Parathyroid adenoma (tissue), 2 donors: ENCODE measurements around the gene SLC48A1.
A peak's percentile ranks its signal among the peaks of the same experiment; 100 is the strongest.

Experiments
- H2AFZ ChIP-seq: fragments of 300-600 bp; sonication (generic); one replicate; pipeline ENCODE4 v1.7.0; 2017; ENCODE audit warnings: antibody characterized with exemption, mild to moderate bottlenecking
- H3K27ac ChIP-seq: fragments of 300-600 bp; sonication (generic); one replicate; pipeline ENCODE4 v1.7.0; 2017
- H3K27me3 ChIP-seq: fragments of 300-600 bp; sonication (generic); one replicate; pipeline ENCODE4 v1.7.0; 2017; ENCODE audit warnings: low read length; ENCODE audit not compliant: control insufficient read depth, insufficient read depth
- H3K36me3 ChIP-seq: fragments of 300-600 bp; sonication (generic); one replicate; pipeline ENCODE4 v1.7.0; 2017; ENCODE audit warnings: low read length; ENCODE audit not compliant: control insufficient read depth, insufficient read depth
- H3K4me1 ChIP-seq: fragments of 300-600 bp; sonication (generic); one replicate; pipeline ENCODE4 v1.7.0; 2017; ENCODE audit warnings: control low read depth
- H3K4me2 ChIP-seq: fragments of 300-600 bp; sonication (generic); one replicate; pipeline ENCODE4 v1.7.0; 2017; ENCODE audit warnings: low read length
- H3K4me3 ChIP-seq: fragments of 300-600 bp; sonication (generic); one replicate; pipeline ENCODE4 v1.7.0; 2017; ENCODE audit warnings: low read depth, low read length
- H3K79me2 ChIP-seq: fragments of 300-600 bp; sonication (generic); one replicate; pipeline ENCODE4 v1.7.0; 2017; ENCODE audit warnings: control low read depth
- H3K9ac ChIP-seq: fragments of 300-600 bp; sonication (generic); one replicate; pipeline ENCODE4 v1.7.0; 2017; ENCODE audit warnings: mild to moderate bottlenecking
- H3K9me3 ChIP-seq: fragments of 300-600 bp; sonication (generic); one replicate; pipeline ENCODE4 v1.7.0; 2017; ENCODE audit warnings: low read length; ENCODE audit not compliant: control insufficient read depth
- CTCF ChIP-seq: fragments of 300-600 bp; sonication (generic); IDR thresholded peaks from one replicate; pipeline ENCODE4 v1.7.0; 2017; ENCODE audit warnings: antibody characterized with exemption, mild to moderate bottlenecking
- donor health status: primary hyperparathyroidism.

Gene SLC48A1

GRCh38 chr12:47772094-47772660, 861 bp upstream of the SLC48A1 start:
- Histone ChIP-seq H3K9ac (no peak overlapping the region), H3K27ac (peak overlapping the region; percentile 63), H3K4me2 (peak overlapping the region; percentile 61), H3K79me2 (peaks cover 12% of the 10 kb centered on the region), H3K36me3 (no peaks in the 10 kb centered on the region), H3K9me3 (no peaks in the 10 kb centered on the region), H3K27me3 (no peaks in the 10 kb centered on the region), H2AFZ (peak overlapping the region; percentile 76), H3K4me1 (peaks cover 43% of the 10 kb centered on the region), H3K4me3 (no peak overlapping the region)
- TF ChIP-seq CTCF: no peak

GRCh38 chr12:47772738-47773061, 338 bp upstream of the SLC48A1 start:
- Histone ChIP-seq H3K4me3 (peak overlapping the region; percentile 33), H3K4me2 (peak overlapping the region; percentile 61)
- no peak for TF ChIP-seq CTCF

GRCh38 chr12:47773858-47774580, 981 bp downstream of the SLC48A1 start:
- Histone ChIP-seq H3K9me3 (no peaks in the 10 kb centered on the region), H3K36me3 (no peaks in the 10 kb centered on the region), H3K79me2 (peaks cover 8% of the 10 kb centered on the region), H3K27ac (peak overlapping the region; percentile 92), H3K4me1 (peaks cover 52% of the 10 kb centered on the region), H2AFZ (peak overlapping the region; percentile 84), H3K9ac (peak overlapping the region; percentile 68), H3K4me3 (peak overlapping the region; percentile 79), H3K4me2 (peak overlapping the region; percentile 97), H3K27me3 (no peaks in the 10 kb centered on the region)
- TF ChIP-seq CTCF: no peak

More at GRCh38 chr12:47772738-47773061, 338 bp upstream of the SLC48A1 start:
- Histone ChIP-seq H3K36me3 (no peaks in the 10 kb centered on the region), H3K27ac (peak overlapping the region; percentile 63), H3K79me2 (peaks cover 8% of the 10 kb centered on the region), H3K27me3 (no peaks in the 10 kb centered on the region), H2AFZ (peak overlapping the region; percentile 76), H3K9me3 (no peaks in the 10 kb centered on the region), H3K9ac (no peak overlapping the region), H3K4me1 (peaks cover 43% of the 10 kb centered on the region)

GRCh38 chr12:47774663-47775062, 1.6 kb downstream of the SLC48A1 start:
- H3K4me1 ChIP-seq: peaks cover 56% of the 10 kb centered on the region
- H3K27ac ChIP-seq: peak overlapping the region; percentile 92
- H3K9me3 ChIP-seq: no peaks in the 10 kb centered on the region
- H3K27me3 ChIP-seq: no peaks in the 10 kb centered on the region
- peaks cover 11% of the 10 kb centered on the region for H3K79me2 ChIP-seq
- no peaks in the 10 kb centered on the region for H3K36me3 ChIP-seq
- peak overlapping the region; percentile 97 for H3K4me2 ChIP-seq
- no peak overlapping the region for H3K9ac ChIP-seq
- H3K4me3 ChIP-seq: no peak overlapping the region
- no peak overlapping the region for H2AFZ ChIP-seq
- no peak for TF ChIP-seq CTCF
